HepG2 (cell line): ENCODE measurements around the gene JUND. TPM values are rescaled to one million over a fixed set of nuclear protein-coding genes. Genes with fewer than 3 reads are reported as not detected.
A peak's percentile ranks its signal among the peaks of the same experiment; 100 is the strongest.

Source experiments
- ATF7-NPFF ChIP-seq: sonication (generic); formaldehyde crosslinking; IDR thresholded peaks from 2 replicates; pipeline ENCODE4 v1.8.1; 2023; ENCODE audit warnings: mild to moderate bottlenecking, low read depth, missing genetic modification reagents, moderate library complexity
- ATRX ChIP-seq: sonication (generic); formaldehyde crosslinking; IDR thresholded peaks from 2 replicates; pipeline ENCODE4 v1.4.0; 2020; ENCODE audit warnings: missing genetic modification reagents, borderline replicate concordance
- CCAR2 ChIP-seq: fragments of 200-400 bp; formaldehyde crosslinking; optimal IDR thresholded peaks from 2 replicates; pipeline ENCODE3; 2018; ENCODE audit warnings: low read depth, mild to moderate bottlenecking, low read length, moderate library complexity
- CENPT ChIP-seq: sonication (generic); formaldehyde crosslinking; IDR thresholded peaks from 2 replicates; pipeline ENCODE4 v1.8.0; 2022; ENCODE audit warnings: low read depth, mild to moderate bottlenecking, moderate library complexity, missing genetic modification reagents
- EP300 ChIP-seq, 3 experiments: sonication (generic) in 1 of 3; formaldehyde crosslinking in 1 of 3; IDR thresholded peaks; 2 replicates each; pipeline versions ENCODE4 v1.5.1 to v1.6.1; 2011 to 2020; ENCODE audit warnings: low read depth in 2 of 3, low read length in 2 of 3, borderline replicate concordance in 1 of 3, improper control_type of control experiment in 1 of 3, mild to moderate bottlenecking in 1 of 3, missing genetic modification reagents in 1 of 3, moderate library complexity in 1 of 3
- GTF2F1 ChIP-seq: fragments of 150-350 bp; IDR thresholded peaks from 2 replicates; pipeline ENCODE4 v1.6.1; 2014; ENCODE audit warnings: low read length
- HOXA5 ChIP-seq: sonication (generic); formaldehyde crosslinking; IDR thresholded peaks from 2 replicates; pipeline ENCODE4 v1.4.0; 2020; ENCODE audit warnings: missing genetic modification reagents
- KDM2A ChIP-seq: sonication (generic); formaldehyde crosslinking; IDR thresholded peaks from 2 replicates; pipeline ENCODE4 v1.4.0; 2020; ENCODE audit warnings: low read depth, missing genetic modification reagents, borderline replicate concordance
- KDM6A ChIP-seq: IDR thresholded peaks from 2 replicates; pipeline ENCODE4 v1.6.1; 2016; ENCODE audit warnings: low read depth
- NCOR1 ChIP-seq: fragments of 200-600 bp; sonication (generic); IDR thresholded peaks from 2 replicates; pipeline ENCODE4 v1.7.0; 2017; ENCODE audit warnings: antibody characterized with exemption, low read length, borderline replicate concordance
- PHF5A ChIP-seq: IDR thresholded peaks from one replicate; pipeline ENCODE4 v1.6.1; 2018; ENCODE audit warnings: low read depth, missing genetic modification reagents; ENCODE audit not compliant: unreplicated experiment
- PRPF4 ChIP-seq: fragments of 200-400 bp; formaldehyde crosslinking; IDR thresholded peaks from 2 replicates; pipeline ENCODE4 v1.6.1; 2016; ENCODE audit warnings: low read length, low read depth; ENCODE audit not compliant: poor library complexity, severe bottlenecking
- RARG ChIP-seq: sonication (generic); formaldehyde crosslinking; IDR thresholded peaks from 2 replicates; pipeline ENCODE4 v1.4.0; 2020; ENCODE audit warnings: low read depth, mild to moderate bottlenecking, missing genetic modification reagents
- RFX3 ChIP-seq: IDR thresholded peaks from 2 replicates; pipeline ENCODE4 v1.6.1; 2016; ENCODE audit warnings: missing biosample characterization, missing genetic modification reagents
- SP1 ChIP-seq, 2 experiments: fragments of 450-650 bp in 1 of 2; sonication (generic) in 1 of 2; formaldehyde crosslinking in 1 of 2; IDR thresholded peaks; 2 replicates each; pipeline versions ENCODE4 v1.4.0 to v1.6.1; 2016 to 2020; ENCODE audit warnings: missing genetic modification reagents in 1 of 2
- SP140L ChIP-seq: sonication (generic); formaldehyde crosslinking; IDR thresholded peaks from 2 replicates; pipeline ENCODE4 v1.4.0; 2020; ENCODE audit warnings: missing genetic modification reagents, borderline replicate concordance
- TCF7 ChIP-seq: sonication (generic); IDR thresholded peaks from 2 replicates; pipeline ENCODE4 v1.6.1; 2016; ENCODE audit warnings: antibody characterized with exemption, low read depth
- ZNF160 ChIP-seq: sonication (generic); formaldehyde crosslinking; IDR thresholded peaks from 2 replicates; pipeline ENCODE4 v1.8.0; 2022; ENCODE audit warnings: mild to moderate bottlenecking, inconsistent platforms, missing genetic modification reagents
- ZNF44 ChIP-seq: sonication (generic); formaldehyde crosslinking; IDR thresholded peaks from 2 replicates; pipeline ENCODE4 v1.5.1; 2020; ENCODE audit warnings: mild to moderate bottlenecking, missing genetic modification reagents
- ZNF766 ChIP-seq: sonication (generic); formaldehyde crosslinking; IDR thresholded peaks from 2 replicates; pipeline ENCODE4 v1.5.0; 2020; ENCODE audit warnings: missing genetic modification reagents, borderline replicate concordance
- ZNF780A ChIP-seq: sonication (generic); formaldehyde crosslinking; IDR thresholded peaks from 2 replicates; pipeline ENCODE4 v1.8.0; 2022; ENCODE audit warnings: mild to moderate bottlenecking, missing genetic modification reagents, moderate library complexity
- polyA plus RNA-seq, 8 experiments: library from polyadenylated mRNA; depleted of rRNA in 3 of 8; stranded (reverse) in 7 of 8; unstranded in 1 of 8; fragments of >200 nt; fragmentation: Illumina TruSeq in 4 of 8; extraction: Trizol in 4 of 8; gene quantifications; 2 replicates each; pipeline versions ENCODE4 v1.2.1 to v1.2.3, GENCODE V29; 2011 to 2016; ENCODE audit warnings: low read depth in 4 of 8, missing spikeins in 1 of 8, mixed read lengths in 1 of 8; ENCODE audit not compliant: insufficient read depth in 1 of 8
- total RNA-seq, 5 experiments: library from RNA; depleted of rRNA; stranded (reverse); fragments of >200 nt; fragmentation: Illumina TruSeq; extraction: Trizol; gene quantifications; 2 replicates each; pipeline ENCODE4 v1.2.3, GENCODE V29; 2016; ENCODE audit warnings: low read depth in 1 of 5
- TF ChIP-seq, protein P1 (sequence below): sonication (generic); formaldehyde crosslinking; IDR thresholded peaks from 2 replicates; pipeline ENCODE4 v1.5.0; 2020; ENCODE audit warnings: missing genetic modification reagents, mild to moderate bottlenecking, borderline replicate concordance
- TF ChIP-seq, protein P2 (sequence below): IDR thresholded peaks from 2 replicates; pipeline ENCODE4 v1.6.1; 2012; ENCODE audit warnings: low read depth, low read length, improper control_type of control experiment
- TF ChIP-seq, protein P3 (sequence below): sonication (generic); formaldehyde crosslinking; IDR thresholded peaks from 2 replicates; pipeline ENCODE4 v1.9.0; 2021; ENCODE audit warnings: missing genetic modification reagents, borderline replicate concordance

JUND gene
- total and polyA plus RNA-seq, 2 of the 13 experiments (the other 11 are each of a cell fraction or from before 2014, with no cell fraction given), result 41.2 to 59.8 TPM

DNA sequence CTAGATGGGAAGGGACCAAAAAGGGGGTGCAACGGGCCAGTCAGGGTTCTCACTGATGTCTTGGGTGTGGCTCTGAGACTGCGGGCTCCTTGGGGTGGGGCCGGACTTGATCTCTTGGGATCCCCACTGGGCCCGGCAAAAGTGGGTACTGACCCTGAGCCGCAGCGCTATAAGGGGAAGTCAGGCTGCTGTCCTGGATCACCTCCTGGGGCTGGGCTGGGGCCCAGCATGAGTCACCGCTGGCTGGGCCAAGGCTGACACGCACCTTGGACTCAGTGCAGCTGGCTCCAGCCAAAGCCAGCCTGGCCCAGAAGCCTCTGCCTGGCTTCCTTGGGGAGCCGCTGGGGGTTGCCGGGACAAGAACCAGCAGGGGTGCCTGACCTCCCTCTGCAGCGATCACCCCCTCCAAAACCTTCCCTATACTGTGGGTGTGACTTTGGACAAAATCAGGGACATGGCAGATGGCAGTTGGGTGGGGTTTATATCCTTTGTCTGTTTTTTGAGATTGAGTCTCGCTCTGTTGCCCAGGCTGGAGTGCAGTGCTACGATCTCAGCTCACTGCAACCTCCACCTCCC lies 6.6 kb downstream of the JUND start (continued):
- no peak for TF ChIP-seq CCAR2
- no peak for TF ChIP-seq ZNF766 (CRISPR knock-in tag)
- TF ChIP-seq RFX3 (CRISPR knock-in tag), result no peak
- peak; percentile 56 for TF ChIP-seq KDM6A (CRISPR knock-in tag)
- no peak for TF ChIP-seq PHF5A (CRISPR knock-in tag)
- no peak for TF ChIP-seq ATRX
- TF ChIP-seq TCF7, result 0 out of 2 replicates have a peak, but pooled peaks have one; percentile 18
- TF ChIP-seq ZNF160, result no peak
- TF ChIP-seq GTF2F1, result no peak
- peak; percentile 44 to 61; a peak in 3 of 4 replicates for TF ChIP-seq EP300 (IDR thresholded peaks at IDR 0.05; ENCODE audit: low read depth in 2 of 2, low read length in 2 of 2)
- TF ChIP-seq EP300 (CRISPR knock-in tag; IDR thresholded peaks at IDR 0.05; ENCODE audit: borderline replicate concordance), result no peak; the same call in 1 of the 2 replicates
- 0 out of 2 replicates have a peak, but pooled peaks have one; percentile 41 for TF ChIP-seq ATF7-NPFF (CRISPR knock-in tag)
- TF ChIP-seq, protein P1, sequence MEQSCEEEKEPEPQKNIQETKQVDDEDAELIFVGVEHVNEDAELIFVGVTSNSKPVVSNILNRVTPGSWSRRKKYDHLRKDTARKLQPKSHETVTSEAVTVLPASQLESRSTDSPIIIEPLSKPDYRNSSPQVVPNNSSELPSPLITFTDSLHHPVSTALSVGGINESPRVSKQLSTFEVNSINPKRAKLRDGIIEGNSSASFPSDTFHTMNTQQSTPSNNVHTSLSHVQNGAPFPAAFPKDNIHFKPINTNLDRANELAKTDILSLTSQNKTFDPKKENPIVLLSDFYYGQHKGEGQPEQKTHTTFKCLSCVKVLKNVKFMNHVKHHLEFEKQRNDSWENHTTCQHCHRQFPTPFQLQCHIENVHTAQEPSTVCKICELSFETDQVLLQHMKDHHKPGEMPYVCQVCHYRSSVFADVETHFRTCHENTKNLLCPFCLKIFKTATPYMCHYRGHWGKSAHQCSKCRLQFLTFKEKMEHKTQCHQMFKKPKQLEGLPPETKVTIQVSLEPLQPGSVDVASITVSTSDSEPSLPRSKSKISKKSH, result no peak; the same call in 1 of the 2 replicates
- no peak for TF ChIP-seq NCOR1
- TF ChIP-seq KDM2A (CRISPR knock-in tag), result peak; percentile 68; the same call in 1 of the 2 replicates
- no peak for TF ChIP-seq ZNF780A
- TF ChIP-seq PRPF4, result no peak
- TF ChIP-seq HOXA5 (CRISPR knock-in tag), result no peak
- TF ChIP-seq, protein P2, sequence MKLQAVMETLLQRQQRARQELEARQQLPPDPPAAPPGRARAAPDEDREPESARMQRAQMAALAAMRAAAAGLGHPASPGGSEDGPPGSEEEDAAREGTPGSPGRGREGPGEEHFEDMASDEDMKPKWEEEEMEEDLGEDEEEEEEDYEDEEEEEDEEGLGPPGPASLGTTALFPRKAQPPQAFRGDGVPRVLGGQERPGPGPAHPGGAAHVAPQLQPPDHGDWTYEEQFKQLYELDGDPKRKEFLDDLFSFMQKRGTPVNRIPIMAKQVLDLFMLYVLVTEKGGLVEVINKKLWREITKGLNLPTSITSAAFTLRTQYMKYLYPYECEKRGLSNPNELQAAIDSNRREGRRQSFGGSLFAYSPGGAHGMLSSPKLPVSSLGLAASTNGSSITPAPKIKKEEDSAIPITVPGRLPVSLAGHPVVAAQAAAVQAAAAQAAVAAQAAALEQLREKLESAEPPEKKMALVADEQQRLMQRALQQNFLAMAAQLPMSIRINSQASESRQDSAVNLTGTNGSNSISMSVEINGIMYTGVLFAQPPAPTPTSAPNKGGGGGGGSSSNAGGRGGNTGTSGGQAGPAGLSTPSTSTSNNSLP, result no peak
- TF ChIP-seq SP140L (CRISPR knock-in tag), result no peak
- no peak for TF ChIP-seq RARG (CRISPR knock-in tag)
- no peak for TF ChIP-seq SP1 (IDR thresholded peaks at IDR 0.05)
- no peak for TF ChIP-seq SP1 (CRISPR knock-in tag; IDR thresholded peaks at IDR 0.05)
- no peak for TF ChIP-seq ZNF44 (CRISPR knock-in tag)
- TF ChIP-seq CENPT, result no peak
- TF ChIP-seq, protein P3, sequence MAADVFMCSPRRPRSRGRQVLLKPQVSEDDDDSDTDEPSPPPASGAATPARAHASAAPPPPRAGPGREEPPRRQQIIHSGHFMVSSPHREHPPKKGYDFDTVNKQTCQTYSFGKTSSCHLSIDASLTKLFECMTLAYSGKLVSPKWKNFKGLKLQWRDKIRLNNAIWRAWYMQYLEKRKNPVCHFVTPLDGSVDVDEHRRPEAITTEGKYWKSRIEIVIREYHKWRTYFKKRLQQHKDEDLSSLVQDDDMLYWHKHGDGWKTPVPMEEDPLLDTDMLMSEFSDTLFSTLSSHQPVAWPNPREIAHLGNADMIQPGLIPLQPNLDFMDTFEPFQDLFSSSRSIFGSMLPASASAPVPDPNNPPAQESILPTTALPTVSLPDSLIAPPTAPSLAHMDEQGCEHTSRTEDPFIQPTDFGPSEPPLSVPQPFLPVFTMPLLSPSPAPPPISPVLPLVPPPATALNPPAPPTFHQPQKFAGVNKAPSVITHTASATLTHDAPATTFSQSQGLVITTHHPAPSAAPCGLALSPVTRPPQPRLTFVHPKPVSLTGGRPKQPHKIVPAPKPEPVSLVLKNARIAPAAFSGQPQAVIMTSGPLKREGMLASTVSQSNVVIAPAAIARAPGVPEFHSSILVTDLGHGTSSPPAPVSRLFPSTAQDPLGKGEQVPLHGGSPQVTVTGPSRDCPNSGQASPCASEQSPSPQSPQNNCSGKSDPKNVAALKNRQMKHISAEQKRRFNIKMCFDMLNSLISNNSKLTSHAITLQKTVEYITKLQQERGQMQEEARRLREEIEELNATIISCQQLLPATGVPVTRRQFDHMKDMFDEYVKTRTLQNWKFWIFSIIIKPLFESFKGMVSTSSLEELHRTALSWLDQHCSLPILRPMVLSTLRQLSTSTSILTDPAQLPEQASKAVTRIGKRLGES (CRISPR knock-in tag), result no peak
